Osteoblast (primary cell): Measurements from ENCODE around the gene RER1. TPM values are rescaled to one million over a fixed set of nuclear protein-coding genes. Genes with fewer than 3 reads are reported as not detected.

Source experiments
- DNase-seq: peaks from one replicate; pipeline ENCODE4 v3.0.0; 2011; ENCODE audit warnings: low spot score, mixed read lengths; ENCODE audit not compliant: insufficient read length; ENCODE audit errors: missing footprints
- H2AFZ ChIP-seq: 2 replicates; pipeline ENCODE4 v1.6.0; 2011; ENCODE audit warnings: mild to moderate bottlenecking, low read length
- H3K27ac ChIP-seq: 2 replicates; pipeline ENCODE4 v1.5.1; 2011; ENCODE audit warnings: mild to moderate bottlenecking, low read depth, low read length, moderate library complexity
- H3K27me3 ChIP-seq: 2 replicates; pipeline ENCODE4 v1.6.0; 2012; ENCODE audit warnings: mild to moderate bottlenecking, control low read depth, inconsistent platforms, low read length, moderate library complexity; ENCODE audit not compliant: insufficient read depth
- H3K36me3 ChIP-seq: 2 replicates; pipeline ENCODE4 v1.5.1; 2011; ENCODE audit warnings: mild to moderate bottlenecking, low read length, control low read depth, moderate library complexity; ENCODE audit not compliant: insufficient read depth
- H3K4me1 ChIP-seq: 2 replicates; pipeline ENCODE4 v1.5.1; 2011; ENCODE audit warnings: mild to moderate bottlenecking, low read length, control low read depth, moderate library complexity; ENCODE audit not compliant: insufficient read depth
- H3K4me2 ChIP-seq: 2 replicates; pipeline ENCODE4 v1.6.0; 2011; ENCODE audit warnings: mild to moderate bottlenecking, low read length; ENCODE audit not compliant: insufficient read depth
- H3K4me3 ChIP-seq: fragments of 200-600 bp; sonication (generic); 3 replicates; pipeline ENCODE4 v1.5.1; 2012; ENCODE audit warnings: mild to moderate bottlenecking, low read length, inconsistent platforms; ENCODE audit not compliant: insufficient read depth
- H3K79me2 ChIP-seq: 2 replicates; pipeline ENCODE4 v1.6.0; 2012; ENCODE audit warnings: mild to moderate bottlenecking, low read length, control low read depth, inconsistent platforms; ENCODE audit not compliant: insufficient read depth
- H3K9me3 ChIP-seq: 2 replicates; pipeline ENCODE4 v1.5.1; 2011; ENCODE audit warnings: low read depth, low read length, control low read depth
- H4K20me1 ChIP-seq: 2 replicates; pipeline ENCODE4 v1.6.0; 2012; ENCODE audit warnings: mild to moderate bottlenecking, low read length, control low read depth; ENCODE audit not compliant: insufficient read depth
- CTCF ChIP-seq: IDR thresholded peaks from 2 replicates; pipeline ENCODE4 v1.5.1; 2011; ENCODE audit warnings: mild to moderate bottlenecking, low read depth, low read length, moderate library complexity; ENCODE audit errors: extremely low read depth
- total RNA-seq: library from RNA; depleted of rRNA; stranded (reverse); fragments of >200 nt; gene quantifications from 2 replicates; pipeline ENCODE4 v1.2.3, GENCODE V29; 2012

The RER1 gene
- total RNA-seq, 1 donor: 95.2 TPM

- no peak for TF ChIP-seq CTCF
- peak overlapping the region; percentile 63 for H3K27ac ChIP-seq
- H3K9me3 ChIP-seq: no peaks in the 10 kb centered on the region
- no peak overlapping the region for H2AFZ ChIP-seq
- peak; percentile 83 for DNase-seq
- peaks cover 19% of the 10 kb centered on the region for H3K4me1 ChIP-seq
- peak overlapping the region; percentile 93 for H3K4me2 ChIP-seq
- H3K27me3 ChIP-seq: no peaks in the 10 kb centered on the region
- H3K36me3 ChIP-seq: peaks cover 53% of the 10 kb centered on the region
- peak overlapping the region; percentile 98 for H3K4me3 ChIP-seq
- peaks cover 43% of the 10 kb centered on the region for H4K20me1 ChIP-seq
- H3K79me2 ChIP-seq: peaks cover 69% of the 10 kb centered on the region
Measured at GRCh38 chr1:2391931-2392509, 379 bp downstream of the RER1 start.

GRCh38 chr1:2392686-2393085 is 1.0 kb downstream of the RER1 start:
- Histone ChIP-seq H2AFZ (no peak overlapping the region), H3K79me2 (peaks cover 76% of the 10 kb centered on the region), H3K4me2 (peak overlapping the region; percentile 93), H4K20me1 (peaks cover 49% of the 10 kb centered on the region), H3K4me3 (peak overlapping the region; percentile 98), H3K27me3 (no peaks in the 10 kb centered on the region), H3K27ac (peak overlapping the region; percentile 63), H3K36me3 (peaks cover 54% of the 10 kb centered on the region), H3K4me1 (peaks cover 19% of the 10 kb centered on the region), H3K9me3 (no peaks in the 10 kb centered on the region)
- no peak for TF ChIP-seq CTCF
- DNase-seq: peak; percentile 86

GRCh38 chr1:2393471-2393877 is 1.8 kb downstream of the RER1 start:
- no peak for DNase-seq
- peaks cover 19% of the 10 kb centered on the region for H3K4me1 ChIP-seq
- H3K79me2 ChIP-seq: peaks cover 80% of the 10 kb centered on the region
- no peaks in the 10 kb centered on the region for H3K27me3 ChIP-seq
- H3K4me3 ChIP-seq: peak overlapping the region; percentile 98
- H3K4me2 ChIP-seq: peak overlapping the region; percentile 93
- no peaks in the 10 kb centered on the region for H3K9me3 ChIP-seq
- H3K27ac ChIP-seq: peak overlapping the region; percentile 63
- TF ChIP-seq CTCF: no peak
- no peak overlapping the region for H2AFZ ChIP-seq
- H3K36me3 ChIP-seq: peaks cover 55% of the 10 kb centered on the region
- peaks cover 49% of the 10 kb centered on the region for H4K20me1 ChIP-seq

- TF ChIP-seq CTCF: no peak
- DNase-seq: no peak
- Histone ChIP-seq H4K20me1 (peaks cover 53% of the 10 kb centered on the region), H3K4me2 (peak overlapping the region; percentile 93), H3K79me2 (peaks cover 87% of the 10 kb centered on the region), H3K36me3 (peaks cover 62% of the 10 kb centered on the region), H2AFZ (no peak overlapping the region), H3K4me1 (peaks cover 19% of the 10 kb centered on the region), H3K27ac (no peak overlapping the region), H3K27me3 (no peaks in the 10 kb centered on the region), H3K4me3 (no peak overlapping the region), H3K9me3 (no peaks in the 10 kb centered on the region)
Measured at GRCh38 chr1:2394220-2394619, 2.6 kb downstream of the RER1 start.
